ENCODE results near the gene ATG4A. TPM values are rescaled to one million over a fixed set of nuclear protein-coding genes. Genes with fewer than 3 reads are reported as not detected.

ATG4A gene
- total RNA-seq, 1 experiment from 2014 or later: 11.5 TPM

GRCh38 chrX:108091878-108092291 lies 307 bp downstream of the ATG4A start:
- Histone ChIP-seq H3K4me2 (ENCODE audit: low read depth, low read length, poor library complexity, severe bottlenecking) (peak overlapping the region; percentile 71), H3K79me2 (ENCODE audit: low read length) (peaks cover 24% of the 10 kb centered on the region), H2AFZ (ENCODE audit: low read length) (peak overlapping the region; percentile 48; the same call in 1 of the 2 replicates), H3K9ac (ENCODE audit: low read length) (peak overlapping the region; percentile 67), H3K9me2 (replicated peaks; ENCODE audit: insufficient read depth, low read length) (no peaks in the 10 kb centered on the region), H3K27me3 (ENCODE audit: low read length) (no peaks in the 10 kb centered on the region), H3K27ac (ENCODE audit: low read length) (no peak overlapping the region), H3K4me3 (ENCODE audit: low read length) (peak overlapping the region; percentile 65), H4K20me1 (ENCODE audit: insufficient read depth, low read depth, low read length) (no peaks in the 10 kb centered on the region), H3K36me3 (ENCODE audit: insufficient read depth, low read length) (peaks cover 4% of the 10 kb centered on the region; the same call in 1 of the 2 replicates), H3K4me1 (ENCODE audit: low read length) (peaks cover 9% of the 10 kb centered on the region), H3K9me3 (ENCODE audit: low read length) (no peaks in the 10 kb centered on the region)
- DNase-seq: peak; percentile 50

GRCh38 chrX:108097380-108097779 lies 5.8 kb downstream of the ATG4A start:
- H4K20me1 ChIP-seq (ENCODE audit: insufficient read depth, low read depth, low read length): no peaks in the 10 kb centered on the region
- no peak overlapping the region for H2AFZ ChIP-seq (ENCODE audit: low read length)
- no peaks in the 10 kb centered on the region for H3K9me3 ChIP-seq (ENCODE audit: low read length)
- H3K4me1 ChIP-seq (ENCODE audit: low read length): peaks cover 3% of the 10 kb centered on the region
- no peak overlapping the region for H3K4me3 ChIP-seq (ENCODE audit: low read length)
- H3K9me2 ChIP-seq (replicated peaks; ENCODE audit: insufficient read depth, low read length): no peaks in the 10 kb centered on the region
- H3K79me2 ChIP-seq (ENCODE audit: low read length): no peaks in the 10 kb centered on the region
- H3K4me2 ChIP-seq (ENCODE audit: low read depth, low read length, poor library complexity, severe bottlenecking): no peak overlapping the region
- no peaks in the 10 kb centered on the region for H3K27me3 ChIP-seq (ENCODE audit: low read length)
- no peak overlapping the region for H3K27ac ChIP-seq (ENCODE audit: low read length)
- H3K36me3 ChIP-seq (ENCODE audit: insufficient read depth, low read length): no peaks in the 10 kb centered on the region
- DNase-seq: no peak
- no peak overlapping the region for H3K9ac ChIP-seq (ENCODE audit: low read length)

- no peak overlapping the region for H3K4me2 ChIP-seq (ENCODE audit: low read depth, low read length, poor library complexity, severe bottlenecking)
These were observed 13.9 kb downstream of the ATG4A start for GRCh38 chrX:108105473-108105872.

GRCh38 chrX:108114541-108114940 lies 23.0 kb downstream of the ATG4A start:
- Histone ChIP-seq H3K79me2 (ENCODE audit: low read length) (no peaks in the 10 kb centered on the region), H3K4me2 (ENCODE audit: low read depth, low read length, poor library complexity, severe bottlenecking) (no peak overlapping the region), H3K9ac (ENCODE audit: low read length) (no peak overlapping the region), H2AFZ (ENCODE audit: low read length) (no peak overlapping the region), H3K27me3 (ENCODE audit: low read length) (no peaks in the 10 kb centered on the region), H3K36me3 (ENCODE audit: insufficient read depth, low read length) (no peaks in the 10 kb centered on the region), H3K27ac (ENCODE audit: low read length) (no peak overlapping the region), H3K4me3 (ENCODE audit: low read length) (no peak overlapping the region), H4K20me1 (ENCODE audit: insufficient read depth, low read depth, low read length) (0 out of 2 replicates have a peak, but pooled peaks cover 3% of the 10 kb centered on the region), H3K4me1 (ENCODE audit: low read length) (no peaks in the 10 kb centered on the region), H3K9me3 (ENCODE audit: low read length) (no peaks in the 10 kb centered on the region), H3K9me2 (replicated peaks; ENCODE audit: insufficient read depth, low read length) (no peaks in the 10 kb centered on the region)
- DNase-seq: no peak

More at GRCh38 chrX:108105473-108105872, 13.9 kb downstream of the ATG4A start:
- Histone ChIP-seq H3K9me2 (replicated peaks; ENCODE audit: insufficient read depth, low read length) (no peaks in the 10 kb centered on the region), H3K9ac (ENCODE audit: low read length) (no peak overlapping the region), H3K4me3 (ENCODE audit: low read length) (no peak overlapping the region), H2AFZ (ENCODE audit: low read length) (no peak overlapping the region), H3K27me3 (ENCODE audit: low read length) (no peaks in the 10 kb centered on the region), H3K36me3 (ENCODE audit: insufficient read depth, low read length) (no peaks in the 10 kb centered on the region), H3K27ac (ENCODE audit: low read length) (no peak overlapping the region), H3K4me1 (ENCODE audit: low read length) (peaks cover 5% of the 10 kb centered on the region; the same call in 1 of the 2 replicates), H4K20me1 (ENCODE audit: insufficient read depth, low read depth, low read length) (no peaks in the 10 kb centered on the region), H3K79me2 (ENCODE audit: low read length) (no peaks in the 10 kb centered on the region), H3K9me3 (ENCODE audit: low read length) (no peaks in the 10 kb centered on the region)
- no peak for DNase-seq

- DNase-seq: no peak
- Histone ChIP-seq H3K4me2 (ENCODE audit: low read depth, low read length, poor library complexity, severe bottlenecking) (no peak overlapping the region), H3K4me1 (ENCODE audit: low read length) (peaks cover 11% of the 10 kb centered on the region), H3K9me3 (ENCODE audit: low read length) (no peaks in the 10 kb centered on the region), H3K9me2 (replicated peaks; ENCODE audit: insufficient read depth, low read length) (no peaks in the 10 kb centered on the region), H3K79me2 (ENCODE audit: low read length) (no peaks in the 10 kb centered on the region), H3K27me3 (ENCODE audit: low read length) (no peaks in the 10 kb centered on the region), H3K27ac (ENCODE audit: low read length) (no peak overlapping the region), H4K20me1 (ENCODE audit: insufficient read depth, low read depth, low read length) (0 out of 2 replicates have a peak, but pooled peaks cover 3% of the 10 kb centered on the region), H3K4me3 (ENCODE audit: low read length) (no peak overlapping the region), H3K9ac (ENCODE audit: low read length) (no peak overlapping the region), H2AFZ (ENCODE audit: low read length) (no peak overlapping the region), H3K36me3 (ENCODE audit: insufficient read depth, low read length) (no peaks in the 10 kb centered on the region)
These were observed 26.4 kb downstream of the ATG4A start for GRCh38 chrX:108117988-108118387.

- Histone ChIP-seq H3K79me2 (ENCODE audit: low read length) (no peaks in the 10 kb centered on the region), H3K36me3 (ENCODE audit: insufficient read depth, low read length) (no peaks in the 10 kb centered on the region), H3K27ac (ENCODE audit: low read length) (no peak overlapping the region), H3K9me3 (ENCODE audit: low read length) (no peaks in the 10 kb centered on the region), H4K20me1 (ENCODE audit: insufficient read depth, low read depth, low read length) (0 out of 2 replicates have a peak, but pooled peaks cover 3% of the 10 kb centered on the region), H3K9ac (ENCODE audit: low read length) (no peak overlapping the region), H3K9me2 (replicated peaks; ENCODE audit: insufficient read depth, low read length) (no peaks in the 10 kb centered on the region), H2AFZ (ENCODE audit: low read length) (no peak overlapping the region), H3K4me3 (ENCODE audit: low read length) (no peak overlapping the region), H3K27me3 (ENCODE audit: low read length) (no peaks in the 10 kb centered on the region), H3K4me1 (ENCODE audit: low read length) (peaks cover 11% of the 10 kb centered on the region), H3K4me2 (ENCODE audit: low read depth, low read length, poor library complexity, severe bottlenecking) (no peak overlapping the region)
- DNase-seq: no peak
These were observed 29.7 kb downstream of the ATG4A start for GRCh38 chrX:108121291-108121690.

- Histone ChIP-seq H3K9me2 (replicated peaks; ENCODE audit: insufficient read depth, low read length) (no peaks in the 10 kb centered on the region), H3K36me3 (ENCODE audit: insufficient read depth, low read length) (no peaks in the 10 kb centered on the region), H3K9me3 (ENCODE audit: low read length) (no peaks in the 10 kb centered on the region), H3K4me1 (ENCODE audit: low read length) (peaks cover 11% of the 10 kb centered on the region), H4K20me1 (ENCODE audit: insufficient read depth, low read depth, low read length) (0 out of 2 replicates have a peak, but pooled peaks cover 3% of the 10 kb centered on the region), H3K27me3 (ENCODE audit: low read length) (no peaks in the 10 kb centered on the region), H3K4me2 (ENCODE audit: low read depth, low read length, poor library complexity, severe bottlenecking) (no peak overlapping the region), H2AFZ (ENCODE audit: low read length) (no peak overlapping the region), H3K4me3 (ENCODE audit: low read length) (no peak overlapping the region), H3K79me2 (ENCODE audit: low read length) (no peaks in the 10 kb centered on the region), H3K27ac (ENCODE audit: low read length) (no peak overlapping the region), H3K9ac (ENCODE audit: low read length) (no peak overlapping the region)
- no peak for DNase-seq
These were observed 31.2 kb downstream of the ATG4A start for GRCh38 chrX:108122748-108123147.

GRCh38 chrX:108123591-108124366 lies 32.2 kb downstream of the ATG4A start:
- DNase-seq: no peak
- H3K4me3 ChIP-seq (ENCODE audit: low read length): no peak overlapping the region

More at GRCh38 chrX:108123591-108124366, 32.2 kb downstream of the ATG4A start:
- H3K27me3 ChIP-seq (ENCODE audit: low read length): no peaks in the 10 kb centered on the region
- H4K20me1 ChIP-seq (ENCODE audit: insufficient read depth, low read depth, low read length): no peaks in the 10 kb centered on the region
- H3K79me2 ChIP-seq (ENCODE audit: low read length): no peaks in the 10 kb centered on the region
- H3K27ac ChIP-seq (ENCODE audit: low read length): no peak overlapping the region
- H3K9me3 ChIP-seq (ENCODE audit: low read length): no peaks in the 10 kb centered on the region
- H2AFZ ChIP-seq (ENCODE audit: low read length): no peak overlapping the region
- no peak overlapping the region for H3K4me2 ChIP-seq (ENCODE audit: low read depth, low read length, poor library complexity, severe bottlenecking)
- no peaks in the 10 kb centered on the region for H3K36me3 ChIP-seq (ENCODE audit: insufficient read depth, low read length)
- H3K9ac ChIP-seq (ENCODE audit: low read length): no peak overlapping the region
- peaks cover 11% of the 10 kb centered on the region for H3K4me1 ChIP-seq (ENCODE audit: low read length)
- no peaks in the 10 kb centered on the region for H3K9me2 ChIP-seq (replicated peaks; ENCODE audit: insufficient read depth, low read length)
